ENCODE data around the gene OXSR1. TPM values are rescaled to one million over a fixed set of nuclear protein-coding genes. Genes with fewer than 3 reads are reported as not detected.
"Not testable (repeated sequence)": the region's sequence is repeated elsewhere in the genome, so short reads cannot be mapped to it uniquely, and the experiment has no call there.

OXSR1 gene
- total RNA-seq, 1 experiment from 2014 or later: 47.4 TPM

- DNase-seq (ENCODE audit: low read depth): no peak
Measured at GRCh38 chr3:38268087-38268486, 102.8 kb downstream of the OXSR1 start.

GRCh38 chr3:38268522-38268921, 103.2 kb downstream of the OXSR1 start:
- DNase-seq (ENCODE audit: low read depth): no peak

DNA sequence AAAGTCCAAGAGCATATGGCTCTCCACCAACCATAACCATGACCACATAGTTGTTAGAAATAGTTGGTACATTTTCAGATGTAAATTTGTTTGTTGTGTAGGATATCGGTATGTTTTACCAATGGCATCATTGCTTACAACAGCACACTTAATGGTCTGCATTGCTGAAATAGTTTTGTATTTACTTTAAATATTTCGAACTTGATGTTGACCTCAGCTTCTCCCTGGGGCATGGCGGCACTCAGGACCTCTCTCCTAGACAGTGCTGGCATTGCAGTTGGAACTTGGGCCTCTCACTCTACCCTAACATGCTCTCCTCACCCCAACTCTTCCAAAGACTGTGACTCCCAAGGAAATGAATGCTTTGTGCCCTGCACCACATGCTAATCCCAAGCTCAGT, 105.3 kb downstream of the OXSR1 start:
- no peak for DNase-seq (ENCODE audit: low read depth)

DNA sequence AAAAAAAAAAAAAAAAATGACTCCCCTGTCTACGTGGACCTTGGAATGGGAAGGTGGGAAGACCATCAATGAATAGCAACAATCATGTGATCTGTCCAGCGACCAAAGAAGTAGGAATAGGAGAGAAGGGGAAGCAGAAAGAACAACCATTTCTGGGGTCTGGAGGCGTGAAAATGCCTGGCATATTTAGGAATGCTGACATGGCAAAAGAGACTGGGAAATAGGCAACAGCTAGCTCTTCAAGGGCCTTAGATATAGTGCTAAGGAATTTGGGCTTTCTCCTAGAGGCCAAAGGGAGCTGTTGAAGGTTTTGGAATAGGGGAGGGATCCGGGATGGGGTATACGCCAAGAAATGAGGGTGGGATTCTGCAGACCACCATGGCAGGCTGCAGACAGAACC, 106.2 kb downstream of the OXSR1 start:
- no peak for DNase-seq (ENCODE audit: low read depth)

DNA sequence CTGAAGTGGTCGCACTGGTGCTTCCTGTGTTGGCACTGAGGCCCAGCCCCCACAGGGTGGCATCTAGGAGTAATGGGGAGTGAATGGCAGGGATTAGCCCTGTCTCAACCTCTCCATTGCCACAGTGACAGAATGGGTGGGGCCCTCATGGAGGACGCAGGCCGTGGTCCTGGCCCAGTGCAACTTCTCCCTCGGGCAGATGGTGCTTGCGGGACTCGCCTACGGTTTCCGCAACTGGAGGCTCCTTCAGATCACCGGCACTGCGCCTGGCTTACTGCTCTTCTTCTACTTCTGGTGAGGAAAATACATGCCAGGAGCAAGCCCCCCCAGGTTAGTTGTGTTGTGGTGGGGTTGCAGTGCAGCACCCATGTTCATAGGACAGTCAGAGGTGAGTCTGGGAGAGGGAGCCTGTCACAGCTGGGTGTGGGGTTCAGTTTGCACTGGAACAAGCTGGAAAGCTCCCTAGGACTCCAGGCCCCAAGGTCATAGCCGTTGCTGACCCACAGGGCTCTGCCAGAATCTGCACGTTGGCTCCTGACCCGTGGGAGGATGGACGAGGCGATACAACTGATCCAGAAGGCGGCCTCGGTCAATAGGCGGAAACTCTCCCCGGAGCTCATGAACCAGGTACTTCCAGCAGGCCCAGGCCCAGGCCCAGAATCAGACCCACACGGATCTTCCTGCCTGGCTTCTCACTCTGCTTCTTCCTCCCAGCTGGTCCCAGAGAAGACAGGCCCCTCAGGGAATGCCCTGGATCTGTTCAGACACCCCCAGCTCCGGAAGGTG, 109.7 kb downstream of the OXSR1 start:
- no peak for DNase-seq (ENCODE audit: low read depth)

- DNase-seq (ENCODE audit: low read depth): no peak
Measured at GRCh38 chr3:38275658-38276057, 110.3 kb downstream of the OXSR1 start.

DNA sequence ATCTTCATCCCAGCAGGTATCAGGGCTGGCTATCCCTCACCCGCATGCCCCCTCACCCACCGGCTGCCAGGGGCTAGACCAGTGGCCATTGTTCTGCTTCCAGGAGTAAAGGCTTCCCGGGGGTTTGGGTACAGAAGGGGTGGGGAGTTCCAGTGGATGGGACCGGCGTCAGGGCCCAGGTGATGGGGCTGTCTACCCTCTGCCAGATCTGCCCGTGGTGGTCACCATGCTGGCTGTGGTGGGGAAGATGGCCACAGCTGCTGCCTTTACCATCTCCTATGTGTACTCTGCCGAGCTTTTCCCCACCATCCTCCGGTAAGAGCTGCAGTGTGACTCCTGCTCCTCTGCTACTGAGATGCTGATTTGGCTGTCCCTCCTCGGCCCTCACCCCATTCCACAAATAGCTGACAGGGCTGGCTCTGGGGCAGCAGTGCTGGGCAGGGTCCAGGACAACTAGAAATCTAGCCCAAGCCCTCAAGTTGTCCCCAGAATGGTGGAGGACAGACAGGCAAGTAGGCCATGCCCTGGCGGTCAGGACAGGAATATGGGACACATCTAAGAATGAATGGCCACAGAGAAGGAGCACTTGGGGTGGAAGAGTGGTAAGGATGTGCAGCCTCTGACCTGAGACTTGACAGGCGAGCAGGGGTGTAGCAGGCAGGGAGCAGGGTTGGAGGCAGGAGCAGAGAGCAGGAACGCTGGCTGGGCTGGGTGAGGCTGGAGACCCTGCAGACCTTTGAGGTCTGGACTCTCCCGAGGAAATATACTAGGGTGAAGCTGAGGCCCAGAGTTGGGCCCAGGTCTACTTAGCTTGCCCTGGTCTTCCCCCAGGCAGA, 111.0 kb downstream of the OXSR1 start:
- DNase-seq (ENCODE audit: low read depth): no peak

DNA sequence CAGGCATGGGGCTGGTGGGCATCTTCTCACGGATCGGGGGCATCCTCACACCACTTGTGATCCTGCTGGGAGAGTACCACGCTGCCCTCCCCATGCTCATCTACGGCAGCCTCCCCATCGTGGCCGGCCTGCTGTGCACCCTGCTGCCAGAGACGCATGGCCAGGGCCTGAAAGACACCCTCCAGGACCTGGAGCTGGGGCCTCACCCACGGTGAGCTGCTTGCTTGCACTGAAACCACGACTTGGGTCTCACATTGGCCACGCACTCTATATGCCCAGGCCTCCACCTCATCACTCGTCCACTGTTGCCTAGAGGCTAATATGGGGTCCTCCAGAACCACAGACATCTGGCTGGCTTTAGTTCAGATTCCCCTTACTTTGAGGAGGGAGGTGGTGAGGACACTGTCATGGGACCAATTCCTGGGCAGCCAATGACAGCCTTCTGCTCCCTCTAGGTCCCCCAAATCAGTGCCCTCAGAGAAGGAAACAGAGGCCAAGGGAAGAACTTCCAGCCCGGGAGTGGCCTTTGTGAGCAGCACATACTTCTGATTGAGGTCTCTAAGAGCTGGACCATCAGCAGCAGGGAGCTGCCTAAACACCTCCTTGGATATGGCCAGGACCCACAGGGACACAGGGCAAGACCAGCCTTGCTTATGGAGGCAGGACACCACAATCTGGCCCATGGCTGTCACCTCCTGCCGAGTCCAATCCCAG, 111.7 kb downstream of the OXSR1 start:
- no peak for DNase-seq (ENCODE audit: low read depth)

GRCh38 chr3:38278841-38279240, 113.5 kb downstream of the OXSR1 start:
- DNase-seq (ENCODE audit: low read depth): no peak

GRCh38 chr3:38281895-38282686, 116.8 kb downstream of the OXSR1 start, which contains the start of gene SLC22A14:
TSS of gene SLC22A14 (plus strand) at chr3:38282294. CDS start at chr3:38306027, 23,733 bp downstream.
- DNase-seq (ENCODE audit: low read depth): no peak

GRCh38 chr3:38283810-38284755, 118.7 kb downstream of the OXSR1 start:
- DNase-seq (ENCODE audit: low read depth): no peak

DNA sequence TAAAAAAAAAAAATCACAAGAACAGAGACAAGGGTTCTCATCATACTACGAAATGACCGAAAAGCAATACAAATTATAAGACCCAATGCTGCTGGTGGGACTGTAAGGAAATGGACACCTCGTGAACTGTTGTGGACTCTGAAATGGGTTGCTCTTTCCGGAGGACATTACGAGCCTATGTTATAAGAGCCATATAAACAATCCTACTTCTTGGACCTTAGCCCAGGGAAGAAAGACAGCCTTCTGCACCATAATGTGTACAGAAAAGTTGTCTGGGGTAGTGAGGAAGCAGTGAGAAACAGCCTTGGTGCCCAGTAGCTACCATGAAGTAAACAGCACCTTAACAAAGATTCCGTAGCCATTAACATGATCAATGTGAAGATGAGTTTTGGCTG, 119.4 kb downstream of the OXSR1 start:
- DNase-seq (ENCODE audit: low read depth): no peak

GRCh38 chr3:38289286-38290217, 124.2 kb downstream of the OXSR1 start:
- not testable (repeated sequence) for DNase-seq (ENCODE audit: low read depth)

DNA sequence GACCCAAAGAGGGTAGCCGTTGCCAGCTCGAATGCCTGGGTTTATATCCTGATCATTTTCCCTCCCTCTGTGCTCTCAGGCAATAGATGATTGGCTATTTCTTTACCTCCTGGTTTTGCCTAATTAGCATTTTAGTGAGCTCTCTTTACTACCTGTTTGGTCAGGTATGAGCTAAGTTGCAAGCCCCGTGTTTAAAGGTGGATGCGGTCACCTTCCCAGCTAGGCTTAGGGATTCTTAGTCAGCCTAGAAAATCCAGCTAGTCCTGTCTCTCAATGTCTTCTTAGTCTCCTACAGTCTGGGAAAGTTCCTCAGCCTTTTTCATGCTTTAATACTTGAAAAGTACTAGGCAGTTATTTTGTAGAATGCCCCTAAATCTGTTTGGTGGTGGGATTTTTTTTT, 131.7 kb downstream of the OXSR1 start:
- not testable (repeated sequence) for DNase-seq (ENCODE audit: low read depth)

DNA sequence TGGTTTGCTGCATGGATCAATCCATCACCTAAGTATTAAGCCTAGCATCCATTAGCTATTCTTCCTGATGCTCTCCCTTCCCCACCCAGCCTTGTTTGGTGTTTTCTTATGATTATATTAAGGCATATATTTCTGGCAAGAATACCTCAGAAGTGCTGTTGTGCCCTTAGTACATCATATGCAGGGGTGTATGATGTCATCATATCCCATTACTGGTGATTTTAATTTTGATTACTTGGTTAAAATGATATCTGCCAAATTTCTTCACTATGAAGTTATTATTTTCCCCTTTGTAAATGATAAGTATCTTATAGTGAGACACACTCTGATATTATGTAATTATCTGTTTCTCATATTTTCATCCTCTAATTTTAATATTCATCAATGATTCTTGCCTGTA, 132.2 kb downstream of the OXSR1 start:
- DNase-seq (ENCODE audit: low read depth): no peak

DNA sequence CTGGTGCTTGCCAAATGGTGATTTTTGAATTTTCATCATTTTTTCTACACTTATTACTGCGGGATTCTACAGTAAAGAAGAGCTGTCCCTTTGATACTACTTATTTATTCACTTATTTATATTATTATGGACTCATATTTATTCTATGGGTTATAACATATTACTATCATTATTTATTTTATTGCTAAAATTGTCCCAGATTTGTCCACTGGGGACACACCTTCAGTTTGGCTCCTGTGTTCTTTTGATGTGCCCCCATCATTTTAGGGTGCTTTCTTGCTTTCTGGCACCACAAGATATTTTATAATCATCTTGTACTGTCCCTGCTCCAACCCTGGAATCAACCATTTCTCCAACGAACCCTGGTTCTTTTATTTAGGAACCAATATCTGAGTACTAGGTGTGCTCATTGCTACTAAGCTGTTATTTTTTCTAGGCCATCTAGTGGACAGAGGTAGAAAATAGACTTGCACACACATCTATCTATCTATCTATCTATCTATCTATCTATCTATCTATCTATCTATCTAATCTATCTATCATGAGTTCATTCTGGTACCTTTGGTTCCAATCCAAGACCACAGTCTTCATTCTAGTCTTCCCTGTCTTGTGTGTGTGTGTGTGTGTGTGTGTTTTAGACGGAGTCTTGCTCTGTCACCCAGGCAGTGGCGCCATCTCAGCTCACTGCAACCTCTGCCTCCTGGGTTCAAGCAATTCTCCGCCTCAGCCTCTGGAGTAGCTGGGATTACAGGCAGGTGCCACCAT, 132.8 kb downstream of the OXSR1 start:
- peak; percentile 5 for DNase-seq (ENCODE audit: low read depth)
